NCI-H1694 (cell line): Measurements from ENCODE around the gene TSHZ3.

ENCODE experiments used
- DNase-seq: peaks from one replicate; lab custom pipeline; 2025; lab: John Stamatoyannopoulos, UW

The TSHZ3 gene

DNA sequence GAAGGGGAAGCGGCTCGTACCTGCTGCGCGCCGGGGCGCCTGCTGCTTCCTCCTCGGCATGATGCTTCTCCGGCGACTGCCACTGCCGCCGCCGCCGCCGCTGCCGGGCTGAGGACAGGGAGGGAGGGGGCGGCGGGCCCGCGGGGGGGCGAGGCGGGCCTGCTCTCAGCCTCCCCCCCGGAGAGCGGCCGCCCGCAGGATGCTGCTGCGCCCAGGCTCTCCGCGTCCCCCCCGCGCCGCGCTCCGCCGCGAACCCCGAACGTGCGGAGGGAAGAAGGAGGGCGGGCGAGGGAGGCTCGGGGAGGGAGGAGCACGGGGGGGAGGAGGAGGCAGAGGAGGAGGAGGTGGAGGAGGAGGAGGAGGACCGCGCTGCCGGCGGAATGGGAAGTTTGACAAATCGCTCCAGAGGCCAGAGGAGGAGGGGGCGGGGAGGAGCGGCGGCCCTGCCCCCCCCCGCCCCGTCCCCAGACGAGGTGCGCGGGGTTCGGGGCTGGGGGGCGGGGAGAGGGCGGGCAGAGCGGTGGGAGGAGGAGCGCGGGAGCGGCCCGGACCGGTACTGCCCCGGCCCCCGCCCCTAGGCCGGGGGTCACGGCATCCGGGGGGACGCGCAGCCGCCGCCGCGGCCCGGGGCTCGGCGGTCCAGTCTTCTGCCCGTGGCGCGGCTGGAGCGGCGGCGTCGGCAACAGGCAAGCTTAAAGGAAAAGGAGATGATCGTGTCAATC is at the start of gene TSHZ3:
TSHZ3 (minus strand) TSS at position 277 of the 722 bp plus-strand sequence; CDS start at position 60, 217 bp downstream.
- no peak for DNase-seq

- DNase-seq: no peak
Measured at GRCh38 chr19:31397308-31397707, 48.1 kb upstream of the TSHZ3 start.

GRCh38 chr19:31392464-31392863 is 43.2 kb upstream of the TSHZ3 start:
- DNase-seq: no peak

- no peak for DNase-seq
Measured at GRCh38 chr19:31391518-31391917, 42.3 kb upstream of the TSHZ3 start.

DNA sequence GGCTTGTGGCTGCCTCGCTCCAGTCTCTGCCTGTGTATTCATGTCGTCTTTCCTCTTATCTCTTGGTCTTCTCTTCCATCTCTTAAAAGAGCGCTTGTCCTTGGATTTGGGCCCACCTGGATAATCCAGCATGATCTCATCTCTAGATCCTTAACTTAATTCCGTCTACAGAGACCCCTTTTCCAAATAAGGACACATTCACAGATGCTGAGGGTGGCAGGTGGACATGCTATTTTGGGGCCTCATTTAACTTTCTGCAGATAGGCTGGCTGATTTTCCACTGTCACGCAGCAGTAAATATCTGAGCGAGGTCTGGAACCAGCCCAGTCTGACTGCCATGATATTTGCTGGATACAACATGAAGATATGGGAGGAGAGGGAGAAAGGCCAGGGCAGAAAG is 41.5 kb upstream of the TSHZ3 start:
- no peak for DNase-seq

GRCh38 chr19:31389874-31390273 is 40.6 kb upstream of the TSHZ3 start:
- DNase-seq: no peak

DNA sequence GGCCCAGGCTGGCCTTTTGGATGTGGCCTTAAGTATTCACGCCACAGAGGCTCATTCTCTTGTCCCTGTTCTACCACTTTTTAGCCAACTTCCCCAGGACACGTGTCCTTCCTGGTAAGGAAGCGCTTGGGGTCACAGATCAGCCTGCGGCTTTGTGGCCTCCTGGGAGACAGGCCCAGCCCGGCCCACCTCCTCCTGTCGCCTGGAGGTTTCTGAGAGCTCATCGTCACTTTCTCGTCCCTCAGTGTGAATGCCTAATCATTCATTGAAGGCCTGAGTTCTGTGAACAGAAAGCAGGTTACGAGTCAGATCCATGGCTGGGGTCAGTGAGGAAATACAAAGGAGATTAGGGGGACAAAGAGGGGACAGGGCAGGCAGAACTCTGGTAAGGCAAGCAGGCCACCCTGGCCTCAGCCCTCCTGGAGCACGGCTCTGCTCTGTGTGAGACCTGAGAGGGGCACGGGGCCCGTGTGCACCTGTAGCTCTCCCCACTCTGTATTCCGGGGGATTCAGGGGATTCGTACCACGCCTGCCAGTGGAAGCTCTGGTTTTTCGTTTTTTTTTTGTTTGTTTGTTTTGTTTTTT is 38.6 kb upstream of the TSHZ3 start:
- DNase-seq: no peak

DNA sequence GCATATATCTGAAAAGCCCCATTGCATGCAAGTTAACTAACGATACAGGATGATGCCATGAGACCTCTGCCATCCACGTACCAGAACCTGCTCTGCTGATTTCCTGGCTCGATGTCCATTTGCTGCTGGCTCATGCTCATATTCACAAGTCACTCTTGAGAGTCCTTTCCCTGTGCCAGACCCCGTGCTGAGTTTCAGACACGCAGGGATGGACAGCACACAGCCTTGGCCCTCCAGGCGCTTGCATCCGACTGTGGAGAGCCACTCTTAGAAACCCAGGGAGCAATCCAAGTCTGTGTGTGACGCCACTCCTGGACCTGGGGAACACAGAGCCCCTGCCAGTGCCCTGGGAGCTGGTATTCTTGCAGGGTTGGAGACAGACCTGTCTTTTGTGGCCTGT is 37.6 kb upstream of the TSHZ3 start:
- no peak for DNase-seq

- DNase-seq: no peak
Measured at GRCh38 chr19:31385744-31386143, 36.5 kb upstream of the TSHZ3 start.

- DNase-seq: no peak
Measured at GRCh38 chr19:31383553-31383952, 34.3 kb upstream of the TSHZ3 start.

DNA sequence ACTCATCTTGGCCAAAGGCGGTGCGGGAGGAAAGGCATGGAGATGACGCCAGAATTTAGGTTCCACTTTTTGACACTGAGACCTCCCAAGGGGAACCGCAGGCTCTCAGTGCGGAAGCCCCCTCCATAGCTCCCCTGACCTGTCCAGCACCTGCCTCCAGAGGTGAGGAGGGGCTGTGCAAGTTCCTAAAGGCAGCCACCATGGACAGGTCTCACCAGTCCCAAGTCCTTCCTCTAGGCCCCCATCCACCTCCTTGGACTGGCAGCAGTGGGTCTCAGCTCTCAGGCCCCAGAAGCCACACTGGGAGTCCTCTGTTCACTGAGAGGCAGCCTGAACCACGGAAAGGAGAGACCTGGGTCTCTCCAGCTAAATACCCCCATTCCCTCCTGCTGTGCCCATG is 31.6 kb upstream of the TSHZ3 start:
- DNase-seq: no peak

DNA sequence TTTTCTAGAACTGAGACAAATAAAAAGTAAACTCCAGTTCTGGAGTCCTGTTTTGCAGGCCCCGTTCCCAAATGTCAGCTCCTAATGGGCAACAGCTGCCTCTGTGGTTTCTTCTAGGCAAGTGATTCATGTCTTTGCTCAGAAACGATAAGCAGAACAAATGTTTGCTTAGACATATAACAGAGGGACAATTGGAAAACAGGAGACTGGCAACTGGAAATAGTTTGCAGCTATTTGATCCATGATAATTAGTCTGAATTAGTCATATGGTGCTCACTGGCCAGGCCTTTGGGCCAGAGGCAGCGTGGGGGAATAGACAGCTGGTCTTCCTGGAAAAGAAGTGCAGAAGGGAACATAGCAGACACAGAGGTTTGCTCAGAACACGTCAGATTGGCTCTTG is 29.2 kb upstream of the TSHZ3 start:
- no peak for DNase-seq

- no peak for DNase-seq
Measured at GRCh38 chr19:31377736-31378135, 28.5 kb upstream of the TSHZ3 start.

- DNase-seq: no peak
Measured at GRCh38 chr19:31372246-31372781, 23.1 kb upstream of the TSHZ3 start.

- no peak for DNase-seq
Measured at GRCh38 chr19:31370216-31370615, 21.0 kb upstream of the TSHZ3 start.

- DNase-seq: no peak
Measured at GRCh38 chr19:31364963-31365362, 15.7 kb upstream of the TSHZ3 start.

DNA sequence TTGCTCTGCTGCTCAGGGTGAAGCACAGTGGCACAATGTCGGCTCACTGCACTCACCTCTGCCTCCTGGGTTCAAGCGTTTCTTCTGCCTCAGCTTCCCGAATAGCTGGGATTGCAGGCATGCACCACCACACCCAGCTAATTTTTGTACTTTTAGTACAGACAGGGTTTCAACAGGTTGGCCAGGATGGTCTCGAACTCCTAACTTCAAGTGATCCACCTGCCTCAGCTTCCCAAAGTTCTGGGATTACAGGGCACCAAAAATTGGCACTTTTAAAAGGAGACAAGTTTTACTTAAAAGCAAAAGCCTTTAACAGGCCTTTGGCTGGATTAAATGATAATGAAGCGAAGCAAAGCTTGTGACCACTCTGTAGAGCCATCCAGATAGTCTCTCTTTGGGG is 12.5 kb upstream of the TSHZ3 start:
- DNase-seq: no peak

- no peak for DNase-seq
Measured at GRCh38 chr19:31357315-31357673, 8.1 kb upstream of the TSHZ3 start.

DNA sequence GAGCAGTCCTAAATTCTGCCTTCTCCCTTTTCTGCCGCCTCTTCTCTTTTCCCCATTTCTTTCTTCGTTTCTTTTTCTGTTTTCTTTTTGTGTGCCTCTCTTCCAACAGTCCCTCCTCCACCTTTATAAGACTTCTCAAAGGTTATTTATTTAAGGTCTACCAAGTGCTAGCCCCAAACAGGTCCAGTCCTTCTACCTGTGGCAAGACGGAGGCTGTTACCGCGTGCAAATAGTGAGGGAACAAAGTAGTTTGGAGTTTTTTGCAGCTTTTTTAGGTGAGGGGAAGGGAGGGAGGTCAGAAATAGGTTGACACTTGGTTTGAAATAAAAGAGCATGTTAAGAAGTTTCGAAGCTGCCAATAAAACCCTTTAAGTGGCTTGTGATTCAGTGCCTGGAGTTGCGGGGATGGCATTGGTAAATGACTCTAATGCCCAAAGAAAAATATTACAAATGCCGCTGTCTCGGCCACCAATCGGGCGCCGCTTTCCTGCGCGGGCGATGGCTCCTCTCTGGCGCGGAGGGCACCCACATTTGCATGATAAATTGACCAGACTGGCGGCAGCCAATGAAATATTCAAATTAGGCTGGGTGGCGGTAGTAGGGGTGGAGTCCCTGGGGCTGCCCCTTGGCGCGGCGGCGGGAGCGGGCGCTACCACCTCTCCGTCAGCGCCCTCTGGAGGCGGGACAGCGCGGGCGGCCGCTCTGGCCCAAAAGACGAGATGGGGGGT is 7.5 kb upstream of the TSHZ3 start:
- no peak for DNase-seq

GRCh38 chr19:31355665-31356289 is 6.5 kb upstream of the TSHZ3 start:
- DNase-seq: no peak

- DNase-seq: no peak
Measured at GRCh38 chr19:31354799-31355664, 5.8 kb upstream of the TSHZ3 start.

GRCh38 chr19:31354316-31354715 is 5.1 kb upstream of the TSHZ3 start:
- DNase-seq: no peak
